Lower leg skin (tissue), 3 donors: ENCODE measurements around the gene PTBP3.

Experiments
- CTCF ChIP-seq, 3 donors: fragments of 450-650 bp; IDR thresholded peaks; one replicate each; pipeline ENCODE4 v1.5.1; 2016; ENCODE audit warnings: antibody characterized with exemption in 3 of 3, mild to moderate bottlenecking in 3 of 3, moderate library complexity in 2 of 3
- POLR2A ChIP-seq, 2 donors: fragments of 450-650 bp; IDR thresholded peaks; one replicate each; pipeline ENCODE4 v1.6.1; 2016 to 2017; ENCODE audit warnings: antibody characterized with exemption in 2 of 2, mild to moderate bottlenecking in 1 of 2, moderate library complexity in 1 of 2

GRCh38 chr9:112301420-112301819 lies 32.0 kb downstream of the PTBP3 start:
- TF ChIP-seq POLR2A (IDR thresholded peaks at IDR 0.05), result no peak
- no peak for TF ChIP-seq CTCF (IDR thresholded peaks at IDR 0.05)
